Measurements from ENCODE around the gene CORO7.

The CORO7 gene

GRCh38 chr16:4425378-4426020, 9.1 kb upstream of the CORO7 start, which contains the start of gene DNAJA3:
TSS of gene DNAJA3 (plus strand) at chr16:4425868. CDS start at chr16:4425882, 14 bp downstream.
- DNase-seq, result peak; percentile 93

- no peak for DNase-seq
Observed at GRCh38 chr16:4420505-4421105, 4.2 kb upstream of the CORO7 start.

- DNase-seq, result no peak
Observed at GRCh38 chr16:4419402-4419959, 3.1 kb upstream of the CORO7 start.

GRCh38 chr16:4415538-4416199, 727 bp downstream of the CORO7 start:
- no peak for DNase-seq

DNA sequence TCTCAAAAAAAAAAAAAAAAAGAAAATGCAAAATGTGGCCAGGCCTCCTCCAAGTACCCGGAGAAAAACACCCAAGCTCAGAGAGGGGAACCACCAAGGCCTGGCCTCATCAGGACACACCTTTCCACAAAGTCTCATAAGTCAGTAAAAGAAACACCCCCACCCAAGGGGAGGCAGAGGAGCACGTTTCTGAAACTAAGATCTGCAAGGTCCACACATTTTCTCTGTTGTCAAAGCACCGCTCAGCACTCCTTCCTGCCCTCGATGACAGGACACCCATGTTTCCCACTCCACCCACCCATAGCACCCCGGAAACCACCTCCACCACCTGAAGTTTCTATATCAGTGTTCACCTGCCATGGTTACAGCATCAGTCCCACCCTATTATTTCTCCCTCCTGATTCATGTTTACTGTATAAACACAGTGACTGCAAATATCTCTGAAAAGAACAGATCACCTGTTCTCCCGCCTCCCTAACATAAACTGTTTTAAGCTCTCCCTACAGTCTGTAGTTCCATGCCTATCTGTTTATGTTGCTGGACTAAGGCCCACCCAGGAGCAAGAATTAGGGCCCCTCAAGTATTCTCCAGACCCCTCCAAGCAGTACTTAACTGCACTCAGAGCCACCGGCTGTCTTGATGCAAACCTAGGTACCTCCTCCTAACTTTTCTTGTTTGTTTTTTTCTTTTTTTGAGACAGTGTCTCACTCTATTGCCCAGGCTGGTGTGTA, 2.0 kb downstream of the CORO7 start:
- DNase-seq, result no peak

GRCh38 chr16:4412854-4413253, 3.5 kb downstream of the CORO7 start:
- no peak for DNase-seq

- no peak for DNase-seq
Observed at GRCh38 chr16:4412159-4412558, 4.2 kb downstream of the CORO7 start.

DNA sequence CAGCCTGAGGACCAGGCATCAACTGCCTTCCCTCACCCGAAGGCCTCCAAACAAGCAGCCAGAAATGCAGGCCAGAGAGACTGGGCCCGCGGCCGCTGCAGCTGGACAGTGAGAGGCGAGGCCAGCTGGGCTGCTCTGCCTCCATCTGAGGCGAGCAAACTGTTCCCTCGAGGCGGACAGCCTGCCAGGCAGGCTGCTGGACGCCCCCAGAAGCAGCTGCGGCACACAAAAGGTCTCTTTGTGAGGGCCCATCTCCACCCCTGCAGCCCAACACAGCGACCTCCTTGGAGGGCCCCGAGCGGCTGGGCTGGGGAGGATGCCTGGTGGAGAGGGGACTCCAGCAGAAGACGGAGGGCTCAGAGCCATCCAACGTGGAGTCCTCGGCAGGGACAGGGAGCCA, 4.7 kb downstream of the CORO7 start:
- DNase-seq, result no peak

GRCh38 chr16:4410335-4411075, 5.9 kb downstream of the CORO7 start:
- DNase-seq, result peak; percentile 66

- DNase-seq, result peak; percentile 58
Observed at GRCh38 chr16:4409081-4409932, 7.1 kb downstream of the CORO7 start.

- DNase-seq, result no peak
Observed at GRCh38 chr16:4408323-4408690, 8.1 kb downstream of the CORO7 start.

DNA sequence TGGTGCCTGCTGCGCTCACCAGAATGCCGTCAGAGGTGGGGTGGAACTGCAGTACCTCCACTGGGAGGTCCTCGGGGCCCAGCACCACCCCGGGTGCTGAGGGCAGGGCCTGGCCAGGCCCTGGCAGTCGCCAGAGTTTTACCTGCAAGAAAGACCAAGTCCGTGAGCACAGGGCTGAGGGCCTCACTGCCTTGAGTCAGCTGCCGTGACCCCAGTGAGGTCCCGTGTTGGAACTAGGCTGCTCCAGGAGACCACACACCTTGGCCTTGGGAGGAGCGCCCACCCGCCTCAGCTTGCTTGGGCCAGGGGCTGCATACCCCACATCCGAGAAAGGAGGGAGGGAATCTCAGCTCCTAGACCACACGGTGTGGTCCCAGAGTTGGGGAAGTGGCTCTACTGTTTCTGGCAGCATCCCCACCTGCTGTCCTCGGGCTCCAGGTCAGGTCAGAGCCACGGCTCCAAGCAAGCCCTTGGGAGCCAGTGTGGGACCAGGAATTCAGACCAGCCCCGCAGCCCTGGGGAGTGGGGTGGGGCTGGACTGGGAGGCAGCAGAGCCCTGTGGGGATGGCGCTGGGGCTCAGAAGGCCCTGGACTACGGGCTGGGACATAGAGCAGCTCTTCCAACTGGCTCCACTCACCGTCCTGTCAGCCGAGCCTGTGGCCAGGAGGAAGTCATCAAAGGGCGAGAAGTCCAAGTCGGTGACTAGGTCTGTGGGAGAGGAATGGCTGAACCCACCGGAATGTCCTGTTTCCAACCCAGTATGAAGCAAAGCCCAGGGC, 8.7 kb downstream of the CORO7 start:
- DNase-seq, result no peak

GRCh38 chr16:4404967-4405696, 11.3 kb downstream of the CORO7 start:
- no peak for DNase-seq

DNA sequence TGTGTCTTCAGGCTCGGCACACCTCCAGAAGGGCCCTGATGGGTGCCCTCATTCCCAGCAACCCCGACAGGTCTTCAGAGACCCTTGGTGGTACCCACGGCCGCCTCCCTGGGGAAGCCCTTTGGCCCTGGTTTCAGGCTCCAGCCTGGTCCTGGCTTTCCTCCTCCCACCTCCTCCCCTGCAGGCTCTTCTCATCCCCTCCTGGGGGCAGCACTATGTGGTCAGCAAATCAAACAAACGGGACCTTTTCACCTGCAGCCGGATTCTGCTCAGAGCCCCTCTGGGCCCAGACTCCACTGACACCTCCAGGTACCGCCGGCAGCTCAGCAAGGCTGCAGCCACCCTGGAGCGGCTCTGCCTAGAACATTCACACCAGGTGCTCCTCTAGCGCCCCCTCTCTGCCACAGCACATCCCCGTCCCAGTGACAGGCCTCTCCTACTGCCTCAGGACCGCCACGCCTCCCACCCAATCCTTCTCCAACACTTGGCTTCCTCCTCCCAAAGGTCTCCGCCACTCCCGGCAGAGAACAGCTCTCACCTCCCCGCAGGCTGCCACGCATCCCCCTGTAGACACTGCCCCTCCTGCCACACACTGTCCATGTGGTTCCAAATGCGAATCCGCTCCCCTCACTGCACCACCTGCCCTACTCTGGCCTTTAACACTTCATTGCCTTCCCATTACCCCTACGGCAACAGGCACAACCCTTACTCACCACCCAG, 12.0 kb downstream of the CORO7 start:
- peak; percentile 51 for DNase-seq

GRCh38 chr16:4403133-4403949, 13.1 kb downstream of the CORO7 start:
- no peak for DNase-seq

DNA sequence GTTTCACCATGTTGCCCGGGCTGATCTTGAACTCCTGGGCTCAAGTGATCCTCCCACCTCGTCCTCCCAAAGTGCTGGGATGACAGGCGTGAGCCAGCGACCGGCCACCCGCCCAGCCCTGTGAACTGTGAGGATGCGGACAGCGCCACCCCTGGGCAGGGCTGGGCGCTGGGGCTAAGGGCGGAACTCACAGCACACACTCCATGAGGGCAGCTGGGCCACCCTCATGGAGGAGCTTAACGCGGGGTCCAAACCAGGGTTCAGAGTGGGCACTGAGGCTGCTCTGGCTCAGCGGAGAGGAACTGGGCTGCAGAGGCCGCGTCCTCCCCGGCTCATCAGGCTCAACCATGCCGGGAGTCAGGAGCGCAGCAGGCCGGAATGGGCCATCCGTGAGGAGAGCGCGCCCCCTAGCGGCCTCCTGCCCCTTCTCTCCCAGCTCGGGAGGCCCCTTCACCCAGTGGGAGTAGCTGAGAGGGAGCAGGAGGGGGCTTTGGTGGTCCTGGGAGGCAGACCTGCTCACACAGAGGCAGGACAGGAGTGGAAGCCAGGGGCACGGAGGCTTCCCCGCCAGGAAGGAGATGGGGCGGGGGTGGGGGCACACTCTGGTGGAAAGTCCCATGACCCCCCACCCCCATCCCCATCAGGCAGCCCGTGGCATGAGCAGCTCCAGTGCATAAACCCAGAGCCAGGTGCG, 13.8 kb downstream of the CORO7 start:
- DNase-seq, result peak; percentile 16

GRCh38 chr16:4401510-4401909, 14.9 kb downstream of the CORO7 start:
- no peak for DNase-seq

GRCh38 chr16:4401094-4401501, 15.3 kb downstream of the CORO7 start:
- DNase-seq, result peak; percentile 14
